RWPE1 (cell line): ENCODE data around the gene UNC13A.

Source experiments
- CTCF ChIA-PET: fragments of 350-600 bp; sonication (Branson Sonifier 250); formaldehyde crosslinking; extraction: SDS; loops from one replicate; lab custom pipeline; 2021; lab: Yijun Ruan, JAX
- POLR2A ChIA-PET: fragments of 400-600 bp; formaldehyde crosslinking; extraction: SDS; loops from one replicate; lab custom pipeline; 2020; ENCODE audit warnings: antibody characterized with exemption; ENCODE audit not compliant: low non-redundant PET; lab: Yijun Ruan, JAX
- DNase-seq: peaks from one replicate; pipeline ENCODE4 v3.0.0; 2012; ENCODE audit warnings: low spot score
- H3K27ac ChIP-seq: fragments of 450-650 bp; 2 replicates; pipeline ENCODE4 v1.5.1; 2017
- CTCF ChIP-seq: fragments of 450-650 bp; conservative IDR thresholded peaks from 2 replicates; pipeline ENCODE4 v1.5.1; 2017; ENCODE audit warnings: low read depth, mild to moderate bottlenecking

UNC13A gene

GRCh38 chr19:17581211-17581874 is 106.8 kb downstream of the UNC13A start:
- ChIA-PET POLR2A (no interaction called here), CTCF (interaction anchor here (0.6 kb wide), 1 partner anchor 42 kb away, joined by 3 read pairs; no protein-coding TSS in a partner anchor)
- no peak for TF ChIP-seq CTCF
- DNase-seq: no peak
- peak overlapping the region; percentile 76; the same call in 1 of the 2 replicates for H3K27ac ChIP-seq

GRCh38 chr19:17580470-17581144 is 107.5 kb downstream of the UNC13A start:
- H3K27ac ChIP-seq: peak overlapping the region; percentile 76
- no peak for TF ChIP-seq CTCF
- ChIA-PET CTCF (interaction anchor here (0.8 kb wide), 1 partner anchor 275 kb away, joined by 3 read pairs; no protein-coding TSS in a partner anchor), POLR2A (interaction anchor here (0.6 kb wide), 1 partner anchor 111 kb away, joined by 11 read pairs; no protein-coding TSS in a partner anchor)
- no peak for DNase-seq

- peak overlapping the region; percentile 76 for H3K27ac ChIP-seq
- ChIA-PET POLR2A (interaction anchor here (0.6 to 0.7 kb wide), 2 partner anchors 27 to 112 kb away, joined by 3 to 11 read pairs; no protein-coding TSS in a partner anchor), CTCF (interaction anchor here (0.8 kb wide), 1 partner anchor 276 kb away, joined by 3 read pairs; no protein-coding TSS in a partner anchor)
- TF ChIP-seq CTCF: no peak
- DNase-seq: peak; percentile 93
Observed at GRCh38 chr19:17579661-17580244, 108.4 kb downstream of the UNC13A start.

- ChIA-PET CTCF (interaction anchor here (0.6 kb wide), 1 partner anchor 165 kb away, joined by 4 read pairs; no protein-coding TSS in a partner anchor), POLR2A (interaction anchor here (0.5 kb wide), 1 partner anchor 157 kb away, joined by 6 read pairs; no protein-coding TSS in a partner anchor)
- no peak for DNase-seq
- TF ChIP-seq CTCF: no peak
- peak overlapping the region; percentile 76 for H3K27ac ChIP-seq
Observed at GRCh38 chr19:17577457-17578097, 110.6 kb downstream of the UNC13A start.

GRCh38 chr19:17576758-17577456 is 111.2 kb downstream of the UNC13A start:
- DNase-seq: peak; percentile 85
- no peak for TF ChIP-seq CTCF
- ChIA-PET CTCF (no interaction called here), POLR2A (interaction anchor here (0.5 kb wide), 1 partner anchor 156 kb away, joined by 6 read pairs; no protein-coding TSS in a partner anchor)
- H3K27ac ChIP-seq: peak overlapping the region; percentile 76
